ENCODE measurements around the gene GRB10. TPM values are rescaled to one million over a fixed set of nuclear protein-coding genes. Genes with fewer than 3 reads are reported as not detected.
A peak's percentile ranks its signal among the peaks of the same experiment; 100 is the strongest.

The GRB10 gene
- total RNA-seq, 4 donors from 2014 or later = 8.8 to 55.7 (median 14.3) TPM

DNA sequence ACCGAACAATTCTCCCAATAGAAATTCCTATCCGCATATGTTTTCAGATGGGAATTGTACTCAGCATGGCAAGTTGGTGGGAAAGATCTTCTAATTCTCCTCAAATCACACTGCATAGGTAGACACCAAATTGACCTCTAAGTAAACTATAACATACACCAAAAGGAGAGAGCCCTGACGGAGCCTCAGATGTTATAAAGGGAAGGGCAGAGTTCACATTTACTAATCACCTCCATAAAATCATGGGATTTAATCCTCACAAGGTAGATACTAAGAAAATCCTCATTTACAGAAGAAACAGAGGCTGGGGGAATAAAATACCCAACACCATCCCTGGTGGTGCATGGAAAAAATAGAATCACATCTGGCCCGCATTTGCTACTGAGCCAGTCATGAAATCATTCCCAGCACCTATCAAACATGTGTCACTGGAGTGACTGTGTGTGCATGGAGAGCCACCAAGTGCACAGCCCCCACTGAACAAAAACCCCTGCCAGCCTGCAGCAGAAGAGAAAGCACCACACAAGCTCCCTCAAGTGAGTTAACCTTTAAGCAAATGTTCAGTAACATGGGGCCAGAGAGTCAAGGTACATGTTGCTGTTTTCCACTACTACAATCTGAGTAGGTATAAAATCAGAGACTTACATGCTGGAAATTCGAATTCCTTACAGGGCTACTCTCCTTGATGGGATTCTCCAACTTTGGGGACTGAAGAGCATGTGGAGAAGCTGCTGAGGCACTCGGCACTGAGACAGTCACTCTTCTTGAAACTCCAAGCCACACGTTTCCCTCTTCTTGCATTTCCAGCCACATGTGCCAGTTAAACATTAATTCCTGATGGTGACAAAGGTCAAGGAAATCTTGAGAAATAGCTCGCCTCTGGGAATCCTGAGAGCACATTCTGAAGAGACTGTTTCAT, 217.8 kb downstream of the GRB10 start, which contains the start of gene DDC:
TSS of gene DDC (minus strand) at position 766 of the 919 bp plus-strand sequence. CDS start 21,320 bp downstream, outside the sequence.
- intact Hi-C loops (cut with DNase I; ENCODE audit: low total_unique reads) (no loop called here), in situ Hi-C loops (cut with MboI; ENCODE audit: low pct_ligation_motif_present in 1 of 4, low pct_unique_long_range_greater_than_20kb in 1 of 4, low sequenced_read_pairs in 3 of 4) (no loop called here)
- H3K4me1 ChIP-seq = peaks cover 0 to 17% (median 5%) of the 10 kb centered on the region in 4 donors
- WGBS, 2 donors (ENCODE audit: low coverage in 1 of 2) = 34 to 42% methylated on average over 6 to 8 of the region's 8 CpGs
- H3K9me3 ChIP-seq = no peaks in the 10 kb centered on the region
- peak within 1 kb of the TSS in 3 of 4 donors; percentile 2 to 29 (median 22) for H3K4me3 ChIP-seq
- no peaks in the 10 kb centered on the region for H3K36me3 ChIP-seq
- TF ChIP-seq, protein P1, sequence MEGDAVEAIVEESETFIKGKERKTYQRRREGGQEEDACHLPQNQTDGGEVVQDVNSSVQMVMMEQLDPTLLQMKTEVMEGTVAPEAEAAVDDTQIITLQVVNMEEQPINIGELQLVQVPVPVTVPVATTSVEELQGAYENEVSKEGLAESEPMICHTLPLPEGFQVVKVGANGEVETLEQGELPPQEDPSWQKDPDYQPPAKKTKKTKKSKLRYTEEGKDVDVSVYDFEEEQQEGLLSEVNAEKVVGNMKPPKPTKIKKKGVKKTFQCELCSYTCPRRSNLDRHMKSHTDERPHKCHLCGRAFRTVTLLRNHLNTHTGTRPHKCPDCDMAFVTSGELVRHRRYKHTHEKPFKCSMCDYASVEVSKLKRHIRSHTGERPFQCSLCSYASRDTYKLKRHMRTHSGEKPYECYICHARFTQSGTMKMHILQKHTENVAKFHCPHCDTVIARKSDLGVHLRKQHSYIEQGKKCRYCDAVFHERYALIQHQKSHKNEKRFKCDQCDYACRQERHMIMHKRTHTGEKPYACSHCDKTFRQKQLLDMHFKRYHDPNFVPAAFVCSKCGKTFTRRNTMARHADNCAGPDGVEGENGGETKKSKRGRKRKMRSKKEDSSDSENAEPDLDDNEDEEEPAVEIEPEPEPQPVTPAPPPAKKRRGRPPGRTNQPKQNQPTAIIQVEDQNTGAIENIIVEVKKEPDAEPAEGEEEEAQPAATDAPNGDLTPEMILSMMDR (IDR thresholded peaks at IDR 0.05) = no peak
- TF ChIP-seq POLR2A (IDR thresholded peaks at IDR 0.05) (no peak), EP300 (IDR thresholded peaks at IDR 0.05; ENCODE audit: low read depth) (no peak), POLR2AphosphoS5 (IDR thresholded peaks at IDR 0.05) (no peak)
- peak within 1 kb of the TSS; percentile 52 to 81 (median 68) for H3K27ac ChIP-seq
- DNase-seq = peak; percentile 26
- H3K27me3 ChIP-seq = no peaks in the 10 kb centered on the region

DNA sequence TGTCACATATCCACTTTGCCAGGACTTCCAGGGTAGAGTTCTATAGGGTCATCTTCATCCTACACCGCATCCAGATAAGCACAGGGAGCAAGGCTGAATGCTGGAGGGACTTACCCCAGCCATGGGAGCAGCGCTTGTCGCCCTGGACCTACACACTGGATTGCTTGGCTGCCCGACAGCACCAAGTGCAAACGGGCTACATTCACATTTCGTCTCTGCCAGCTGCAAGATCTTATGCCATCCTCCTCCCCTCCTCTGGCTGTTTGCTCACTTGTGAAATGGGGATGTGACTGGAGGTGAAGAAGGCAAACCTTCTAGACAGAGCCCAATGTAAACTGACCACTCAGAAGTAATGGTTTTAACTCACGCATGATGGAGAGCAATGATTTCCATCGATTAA, 218.5 kb downstream of the GRB10 start:
- 44 to 55% methylated on average over 6 to 8 of the region's 8 CpGs for WGBS, 2 donors (ENCODE audit: low coverage in 1 of 2)
- H3K36me3 ChIP-seq = no peaks in the 10 kb centered on the region
- H3K9me3 ChIP-seq = no peaks in the 10 kb centered on the region
- no peak for TF ChIP-seq POLR2AphosphoS5 (IDR thresholded peaks at IDR 0.05)
- TF ChIP-seq EP300 (IDR thresholded peaks at IDR 0.05; ENCODE audit: low read depth) = no peak
- TF ChIP-seq, protein P1 (IDR thresholded peaks at IDR 0.05) = no peak
- TF ChIP-seq POLR2A (IDR thresholded peaks at IDR 0.05) = no peak
- H3K4me1 ChIP-seq = peaks cover 0 to 17% (median 5%) of the 10 kb centered on the region in 4 donors
- peak overlapping the region; percentile 52 to 81 (median 68) for H3K27ac ChIP-seq
- in situ Hi-C loops (cut with MboI; ENCODE audit: low pct_ligation_motif_present in 1 of 4, low pct_unique_long_range_greater_than_20kb in 1 of 4, low sequenced_read_pairs in 3 of 4) = no loop called here
- intact Hi-C loops (cut with DNase I; ENCODE audit: low total_unique reads) = no loop called here
- H3K27me3 ChIP-seq = no peaks in the 10 kb centered on the region
- DNase-seq = no peak
- peak overlapping the region in 3 of 4 donors; percentile 2 to 29 (median 22) for H3K4me3 ChIP-seq

DNA sequence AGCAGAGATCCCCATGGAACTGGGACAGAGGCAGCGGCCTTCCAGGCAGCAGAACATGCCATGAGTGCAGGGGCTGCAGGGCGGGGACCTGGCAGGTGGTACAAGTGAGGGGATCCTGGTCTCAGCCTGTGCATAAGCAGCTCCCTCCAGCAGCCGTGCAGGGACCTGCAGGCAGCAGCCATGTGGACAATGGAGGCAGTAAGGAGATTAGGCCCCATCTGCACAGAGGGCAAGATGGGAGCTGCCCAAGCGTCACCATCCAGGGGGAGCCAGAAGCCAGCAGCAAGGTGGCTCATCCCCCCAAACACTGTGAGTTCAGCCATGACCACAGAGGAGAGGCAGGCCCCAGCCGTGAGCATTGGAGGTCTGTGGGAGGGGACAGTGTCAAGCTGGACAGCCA, 220.6 kb downstream of the GRB10 start:
- no peak for DNase-seq
- Histone ChIP-seq H3K27me3 (no peaks in the 10 kb centered on the region), H3K36me3 (no peaks in the 10 kb centered on the region), H3K9me3 (no peaks in the 10 kb centered on the region), H3K27ac (no peak overlapping the region), H3K4me1 (peaks cover 0 to 22% (median 5%) of the 10 kb centered on the region in 4 donors), H3K4me3 (no peak overlapping the region)
- intact Hi-C loops (cut with DNase I; ENCODE audit: low total_unique reads) = no loop called here
- TF ChIP-seq, protein P1 (IDR thresholded peaks at IDR 0.05) = no peak
- no peak for TF ChIP-seq POLR2A (IDR thresholded peaks at IDR 0.05)
- TF ChIP-seq EP300 (IDR thresholded peaks at IDR 0.05; ENCODE audit: low read depth) = no peak
- TF ChIP-seq POLR2AphosphoS5 (IDR thresholded peaks at IDR 0.05) = no peak
- in situ Hi-C loops (cut with MboI; ENCODE audit: low pct_ligation_motif_present in 1 of 4, low pct_unique_long_range_greater_than_20kb in 1 of 4, low sequenced_read_pairs in 3 of 4) = no loop called here
- WGBS, 2 donors (ENCODE audit: low coverage in 1 of 2) = 76% methylated on average over 5 of the region's 5 CpGs; no CpG with 5 or more reads in 1 of the 2 donors

DNA sequence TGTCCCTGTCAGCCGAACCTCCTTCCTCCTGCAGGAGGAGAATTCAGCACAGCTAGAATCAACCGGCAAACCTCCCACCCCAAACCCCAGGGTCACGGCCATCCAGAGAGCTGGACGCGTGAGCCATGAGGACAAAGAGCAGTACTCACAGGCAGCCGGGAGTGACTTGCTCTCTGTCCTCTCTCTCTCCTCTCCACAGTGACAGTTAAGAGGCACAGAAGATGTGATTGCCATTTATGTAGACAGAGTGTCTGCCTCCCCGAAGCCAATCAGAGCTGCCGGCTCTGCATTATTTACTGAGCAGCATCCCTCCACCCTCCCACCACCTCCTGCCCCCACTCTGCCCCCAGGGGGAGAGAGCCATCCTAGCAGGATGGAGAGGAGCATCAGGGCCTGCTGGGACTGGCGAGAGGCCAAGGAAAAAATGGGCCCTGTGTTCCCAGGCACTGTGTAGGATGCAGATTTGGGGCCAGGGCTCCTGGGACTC, 221.8 kb downstream of the GRB10 start:
- Histone ChIP-seq H3K36me3 (no peaks in the 10 kb centered on the region), H3K4me1 (peaks cover 0 to 27% (median 3%) of the 10 kb centered on the region in 4 donors), H3K4me3 (no peak overlapping the region), H3K9me3 (no peaks in the 10 kb centered on the region), H3K27me3 (no peaks in the 10 kb centered on the region), H3K27ac (no peak overlapping the region)
- in situ Hi-C loops (cut with MboI; ENCODE audit: low pct_ligation_motif_present in 1 of 4, low pct_unique_long_range_greater_than_20kb in 1 of 4, low sequenced_read_pairs in 3 of 4) = no loop called here
- WGBS, 2 donors (ENCODE audit: low coverage in 1 of 2) = 50% methylated on average over 9 of the region's 9 CpGs; no CpG with 5 or more reads in 1 of the 2 donors
- DNase-seq = no peak
- intact Hi-C loops (cut with DNase I; ENCODE audit: low total_unique reads) = no loop called here
- TF ChIP-seq, protein P1 (IDR thresholded peaks at IDR 0.05) = no peak
- TF ChIP-seq POLR2A (IDR thresholded peaks at IDR 0.05) = no peak
- no peak for TF ChIP-seq POLR2AphosphoS5 (IDR thresholded peaks at IDR 0.05)
- no peak for TF ChIP-seq EP300 (IDR thresholded peaks at IDR 0.05; ENCODE audit: low read depth)
